HEK293 (cell line): ENCODE results near the gene ARHGAP15.

Experiments used
- KLF9 ChIP-seq: fragments of 450-650 bp; formaldehyde crosslinking; IDR thresholded peaks from 2 replicates; pipeline ENCODE4 v1.5.1; 2016; ENCODE audit warnings: missing biosample characterization, missing genetic modification characterization, low read depth
- MYNN ChIP-seq: fragments of 450-650 bp; formaldehyde crosslinking; IDR thresholded peaks from 2 replicates; pipeline ENCODE4 v1.5.1; 2016; ENCODE audit warnings: missing biosample characterization, missing genetic modification characterization, borderline replicate concordance
- MZF1 ChIP-seq: fragments of 450-650 bp; formaldehyde crosslinking; IDR thresholded peaks from 2 replicates; pipeline ENCODE4 v1.5.1; 2017; ENCODE audit warnings: missing biosample characterization, missing genetic modification characterization, borderline replicate concordance
- OVOL3 ChIP-seq: fragments of 450-650 bp; formaldehyde crosslinking; IDR thresholded peaks from 2 replicates; pipeline ENCODE4 v1.5.1; 2016; ENCODE audit warnings: missing biosample characterization, missing genetic modification characterization
- PRDM1 ChIP-seq: fragments of 450-650 bp; formaldehyde crosslinking; IDR thresholded peaks from 2 replicates; pipeline ENCODE4; 2016; ENCODE audit warnings: missing biosample characterization, missing genetic modification characterization
- PRDM10 ChIP-seq: fragments of 450-650 bp; formaldehyde crosslinking; IDR thresholded peaks from 2 replicates; pipeline ENCODE4 v1.5.1; 2016; ENCODE audit warnings: missing biosample characterization, missing genetic modification characterization
- YY1 ChIP-seq: fragments of 450-650 bp; formaldehyde crosslinking; IDR thresholded peaks from 2 replicates; pipeline ENCODE4 v1.5.1; 2018; ENCODE audit warnings: missing biosample characterization, missing genetic modification characterization
- ZBTB7A ChIP-seq: fragments of 450-650 bp; formaldehyde crosslinking; IDR thresholded peaks from 2 replicates; pipeline ENCODE4 v1.5.1; 2016; ENCODE audit warnings: low read depth, missing biosample characterization, missing genetic modification characterization
- ZNF670 ChIP-seq: fragments of 450-650 bp; formaldehyde crosslinking; IDR thresholded peaks from 2 replicates; pipeline ENCODE4 v1.5.1; 2016; ENCODE audit warnings: missing biosample characterization, missing genetic modification characterization, low read depth
- ZNF830 ChIP-seq: fragments of 450-650 bp; IDR thresholded peaks from 2 replicates; pipeline ENCODE4 v1.5.0; 2018; ENCODE audit warnings: missing biosample characterization, missing genetic modification characterization, low read depth, mild to moderate bottlenecking, moderate library complexity
- TF ChIP-seq, protein P1 (sequence below): fragments of 450-650 bp; formaldehyde crosslinking; IDR thresholded peaks from 2 replicates; pipeline ENCODE4 v1.5.1; 2016; ENCODE audit warnings: missing biosample characterization, missing genetic modification characterization
- TF ChIP-seq, protein P2 (sequence below): fragments of 450-650 bp; formaldehyde crosslinking; IDR thresholded peaks from 2 replicates; pipeline ENCODE4 v1.5.1; 2016; ENCODE audit warnings: missing biosample characterization, missing genetic modification characterization

DNA sequence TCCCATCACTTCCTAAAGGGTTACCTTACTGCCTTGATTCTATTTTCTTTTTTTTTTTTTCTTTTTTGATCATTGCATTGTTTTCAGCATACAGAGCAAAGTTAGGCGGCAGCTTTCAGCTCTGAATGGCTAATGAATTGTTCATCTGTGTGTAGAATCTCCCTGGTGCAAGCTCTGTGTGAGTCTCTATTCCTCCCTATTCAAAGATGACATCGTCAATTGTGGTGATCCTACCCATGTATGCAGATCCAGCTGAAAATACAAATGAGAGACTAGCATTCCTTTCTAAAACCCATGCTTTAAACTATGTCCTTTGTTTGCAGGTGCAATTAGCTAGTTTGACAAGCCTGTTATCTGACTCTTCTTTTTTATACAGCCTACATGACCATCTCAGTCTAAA, 539.0 kb downstream of the ARHGAP15 start:
- no peak for TF ChIP-seq MZF1 (tag by site-specific recombination)
- TF ChIP-seq KLF9 (tag by site-specific recombination): no peak
- TF ChIP-seq, protein P1, sequence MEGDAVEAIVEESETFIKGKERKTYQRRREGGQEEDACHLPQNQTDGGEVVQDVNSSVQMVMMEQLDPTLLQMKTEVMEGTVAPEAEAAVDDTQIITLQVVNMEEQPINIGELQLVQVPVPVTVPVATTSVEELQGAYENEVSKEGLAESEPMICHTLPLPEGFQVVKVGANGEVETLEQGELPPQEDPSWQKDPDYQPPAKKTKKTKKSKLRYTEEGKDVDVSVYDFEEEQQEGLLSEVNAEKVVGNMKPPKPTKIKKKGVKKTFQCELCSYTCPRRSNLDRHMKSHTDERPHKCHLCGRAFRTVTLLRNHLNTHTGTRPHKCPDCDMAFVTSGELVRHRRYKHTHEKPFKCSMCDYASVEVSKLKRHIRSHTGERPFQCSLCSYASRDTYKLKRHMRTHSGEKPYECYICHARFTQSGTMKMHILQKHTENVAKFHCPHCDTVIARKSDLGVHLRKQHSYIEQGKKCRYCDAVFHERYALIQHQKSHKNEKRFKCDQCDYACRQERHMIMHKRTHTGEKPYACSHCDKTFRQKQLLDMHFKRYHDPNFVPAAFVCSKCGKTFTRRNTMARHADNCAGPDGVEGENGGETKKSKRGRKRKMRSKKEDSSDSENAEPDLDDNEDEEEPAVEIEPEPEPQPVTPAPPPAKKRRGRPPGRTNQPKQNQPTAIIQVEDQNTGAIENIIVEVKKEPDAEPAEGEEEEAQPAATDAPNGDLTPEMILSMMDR: no peak
- no peak for TF ChIP-seq PRDM10
- TF ChIP-seq ZNF830: no peak
- TF ChIP-seq YY1: no peak
- TF ChIP-seq ZBTB7A: no peak
- no peak for TF ChIP-seq ZNF670 (tag by site-specific recombination)
- TF ChIP-seq, protein P2, sequence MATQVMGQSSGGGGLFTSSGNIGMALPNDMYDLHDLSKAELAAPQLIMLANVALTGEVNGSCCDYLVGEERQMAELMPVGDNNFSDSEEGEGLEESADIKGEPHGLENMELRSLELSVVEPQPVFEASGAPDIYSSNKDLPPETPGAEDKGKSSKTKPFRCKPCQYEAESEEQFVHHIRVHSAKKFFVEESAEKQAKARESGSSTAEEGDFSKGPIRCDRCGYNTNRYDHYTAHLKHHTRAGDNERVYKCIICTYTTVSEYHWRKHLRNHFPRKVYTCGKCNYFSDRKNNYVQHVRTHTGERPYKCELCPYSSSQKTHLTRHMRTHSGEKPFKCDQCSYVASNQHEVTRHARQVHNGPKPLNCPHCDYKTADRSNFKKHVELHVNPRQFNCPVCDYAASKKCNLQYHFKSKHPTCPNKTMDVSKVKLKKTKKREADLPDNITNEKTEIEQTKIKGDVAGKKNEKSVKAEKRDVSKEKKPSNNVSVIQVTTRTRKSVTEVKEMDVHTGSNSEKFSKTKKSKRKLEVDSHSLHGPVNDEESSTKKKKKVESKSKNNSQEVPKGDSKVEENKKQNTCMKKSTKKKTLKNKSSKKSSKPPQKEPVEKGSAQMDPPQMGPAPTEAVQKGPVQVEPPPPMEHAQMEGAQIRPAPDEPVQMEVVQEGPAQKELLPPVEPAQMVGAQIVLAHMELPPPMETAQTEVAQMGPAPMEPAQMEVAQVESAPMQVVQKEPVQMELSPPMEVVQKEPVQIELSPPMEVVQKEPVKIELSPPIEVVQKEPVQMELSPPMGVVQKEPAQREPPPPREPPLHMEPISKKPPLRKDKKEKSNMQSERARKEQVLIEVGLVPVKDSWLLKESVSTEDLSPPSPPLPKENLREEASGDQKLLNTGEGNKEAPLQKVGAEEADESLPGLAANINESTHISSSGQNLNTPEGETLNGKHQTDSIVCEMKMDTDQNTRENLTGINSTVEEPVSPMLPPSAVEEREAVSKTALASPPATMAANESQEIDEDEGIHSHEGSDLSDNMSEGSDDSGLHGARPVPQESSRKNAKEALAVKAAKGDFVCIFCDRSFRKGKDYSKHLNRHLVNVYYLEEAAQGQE (tag by site-specific recombination): no peak
- no peak for TF ChIP-seq OVOL3 (tag by site-specific recombination)
- TF ChIP-seq MYNN (tag by site-specific recombination): no peak
- TF ChIP-seq PRDM1: no peak
